Pancreas (tissue), 10 donors: ENCODE measurements around the gene SACM1L. TPM values are rescaled to one million over a fixed set of nuclear protein-coding genes. Genes with fewer than 3 reads are reported as not detected.

Experiments used
- ATAC-seq, 4 donors: fragments of 200-7000 bp; cut with Tn5 transposase; one replicate each; pipeline versions ENCODE4 v1.8.0 to v1.9.1; 2020; ENCODE audit warnings: mild to moderate bottlenecking in 4 of 4, moderate library complexity in 4 of 4
- DNase-seq, 6 donors: peaks; one replicate each; pipeline ENCODE4 v3.0.0-alpha.2; 2020
- FAIRE-seq: peaks from 2 replicates; lab custom pipeline; 2012; peaks lifted over from hg19 to GRCh38; lab: Jason Lieb, UNC
- H3K27ac ChIP-seq, 4 donors: fragments of 200-600 bp; sonication (generic); 1 replicate in 3 of 4; 2 replicates in 1 of 4; pipeline versions ENCODE4 v1.5.0 to v1.8.0; 2020
- H3K27me3 ChIP-seq, 4 donors: fragments of 200-600 bp; one replicate each; pipeline ENCODE4 v1.8.0; 2021
- H3K36me3 ChIP-seq, 3 donors: fragments of 200-600 bp; sonication (generic) in 1 of 3; one replicate each; pipeline versions ENCODE4 v1.5.0 to v1.8.0; 2020 to 2021
- H3K4me1 ChIP-seq, 3 donors: fragments of 200-600 bp; one replicate each; pipeline ENCODE4 v1.8.0; 2021
- H3K4me3 ChIP-seq, 4 donors: fragments of 200-600 bp; sonication (generic) in 2 of 4; one replicate each; pipeline versions ENCODE4 v1.5.0 to v1.8.0; 2020 to 2021
- H3K9me3 ChIP-seq, 4 donors: fragments of 200-600 bp; one replicate each; pipeline ENCODE4 v1.8.0; 2021
- CTCF ChIP-seq, 4 donors: fragments of 200-600 bp; sonication (generic) in 3 of 4; IDR thresholded peaks; one replicate each; pipeline versions ENCODE4 v1.5.0 to v1.8.0; 2021; ENCODE audit warnings: antibody characterized with exemption in 4 of 4
- WGBS, 2 donors: extraction: QIAGEN DNeasy Blood & Tissue Kit; methylation state at CpG; one replicate each; pipeline ENCODE4 v1.1.7; 2013; 5-methylcytosine and 5-hydroxymethylcytosine counted together
- intact Hi-C, 3 donors: fragments of 100-400 bp; cut with DNase I; formaldehyde crosslinking; loops; one replicate each; pipeline versions ENCODE4 v1.11.1 to v1.14.2; 2022
- polyA plus RNA-seq, 2 donors: library from polyadenylated mRNA; stranded (reverse); fragments of 200-250 nt; gene quantifications; one replicate each; pipeline ENCODE4 v1.2.3, GENCODE V29; 2013
- total RNA-seq, 6 donors: library from RNA; stranded (reverse); fragmentation: NEBNext Ultra II Directional in 4 of 6; extraction: Animal tissue kit (Norgen Biotek cat#: 25700) in 4 of 6; gene quantifications; one replicate each; pipeline versions ENCODE4 v1.2.1 to v1.2.4, GENCODE V29; 2021 to 2023
- donor health status: healthy with polysubstance abuse.
- donor health status: DM: no; HTN: no; CAD: no; lungs with moderate emphysema.
- donor health status: DM: no; HTN: no; CAD: no.
- donor health status: control.
- donor health status: control.
- donor health status: Bipolar disorder and iron deficiency.
- donor health status: DM: yes; HTN: yes; CAD: no.
- donor health status: DM: no; HTN: no; CAD: no.
- donor health status: DM: no; HTN: no; CAD: no.
- donor health status: DM: yes; HTN: yes; CAD: no.

SACM1L gene
- total and polyA plus RNA-seq, 8 donors: 15.4 to 29.8 (median 18.7) TPM

GRCh38 chr3:45785605-45786150 is 96.5 kb downstream of the SACM1L start:
- Histone ChIP-seq H3K4me1 (no peaks in the 10 kb centered on the region), H3K27me3 (no peaks in the 10 kb centered on the region), H3K9me3 (no peaks in the 10 kb centered on the region), H3K27ac (no peak overlapping the region), H3K4me3 (no peak overlapping the region), H3K36me3 (no peaks in the 10 kb centered on the region)
- DNase-seq: no peak
- intact Hi-C loops: no loop called here
- FAIRE-seq: no peak
- ATAC-seq: no peak
- 70% methylated on average over 3 of the region's 3 CpGs for WGBS, 2 donors
- TF ChIP-seq CTCF (IDR thresholded peaks at IDR 0.05): no peak

- ATAC-seq (no peak), DNase-seq (no peak), FAIRE-seq (no peak)
- no peaks in the 10 kb centered on the region for H3K9me3 ChIP-seq
- H3K27me3 ChIP-seq: no peaks in the 10 kb centered on the region
- H3K27ac ChIP-seq: no peak overlapping the region
- no peaks in the 10 kb centered on the region for H3K4me1 ChIP-seq
- no peak for TF ChIP-seq CTCF (IDR thresholded peaks at IDR 0.05)
- intact Hi-C loops: no loop called here
- 48 to 79% methylated on average over 4 of the region's 4 CpGs for WGBS, 2 donors
- H3K4me3 ChIP-seq: no peak overlapping the region
- no peaks in the 10 kb centered on the region for H3K36me3 ChIP-seq
These were observed 97.8 kb downstream of the SACM1L start for GRCh38 chr3:45786801-45787495.

GRCh38 chr3:45787551-45787950 is 98.4 kb downstream of the SACM1L start:
- 93 to 96% methylated on average over 2 of the region's 2 CpGs for WGBS, 2 donors
- no peak for DNase-seq
- Histone ChIP-seq H3K9me3 (no peaks in the 10 kb centered on the region), H3K4me1 (no peaks in the 10 kb centered on the region), H3K27me3 (no peaks in the 10 kb centered on the region), H3K36me3 (no peaks in the 10 kb centered on the region), H3K4me3 (no peak overlapping the region), H3K27ac (no peak overlapping the region)
- TF ChIP-seq CTCF (IDR thresholded peaks at IDR 0.05): no peak
- intact Hi-C loops: no loop called here
- FAIRE-seq: no peak
- no peak for ATAC-seq

GRCh38 chr3:45789235-45789812 is 100.1 kb downstream of the SACM1L start:
- DNase-seq (no peak), ATAC-seq (no peak), FAIRE-seq (no peak)
- Histone ChIP-seq H3K9me3 (no peaks in the 10 kb centered on the region), H3K27me3 (no peaks in the 10 kb centered on the region), H3K4me1 (no peaks in the 10 kb centered on the region), H3K27ac (no peak overlapping the region), H3K4me3 (no peak overlapping the region), H3K36me3 (no peaks in the 10 kb centered on the region)
- intact Hi-C loops: no loop called here
- WGBS, 2 donors: 64 to 81% methylated on average over 4 of the region's 4 CpGs
- no peak for TF ChIP-seq CTCF (IDR thresholded peaks at IDR 0.05)

GRCh38 chr3:45790596-45790995 is 101.4 kb downstream of the SACM1L start:
- FAIRE-seq: no peak
- Histone ChIP-seq H3K4me1 (no peaks in the 10 kb centered on the region), H3K27ac (no peak overlapping the region), H3K4me3 (no peak overlapping the region), H3K27me3 (peaks cover 0 to 5% (median 0%) of the 10 kb centered on the region in 4 donors), H3K9me3 (no peaks in the 10 kb centered on the region), H3K36me3 (no peaks in the 10 kb centered on the region)
- no peak for ATAC-seq
- intact Hi-C loops: no loop called here
- no peak for DNase-seq
- WGBS, 2 donors: 59 to 77% methylated on average over 2 of the region's 2 CpGs
- TF ChIP-seq CTCF (IDR thresholded peaks at IDR 0.05): no peak
